ENCODE results near the gene PCDHGA5. TPM values are rescaled to one million over a fixed set of nuclear protein-coding genes. Genes with fewer than 3 reads are reported as not detected.

Gene PCDHGA5
- total RNA-seq, 1 experiment from 2014 or later = 0.09 TPM

DNA sequence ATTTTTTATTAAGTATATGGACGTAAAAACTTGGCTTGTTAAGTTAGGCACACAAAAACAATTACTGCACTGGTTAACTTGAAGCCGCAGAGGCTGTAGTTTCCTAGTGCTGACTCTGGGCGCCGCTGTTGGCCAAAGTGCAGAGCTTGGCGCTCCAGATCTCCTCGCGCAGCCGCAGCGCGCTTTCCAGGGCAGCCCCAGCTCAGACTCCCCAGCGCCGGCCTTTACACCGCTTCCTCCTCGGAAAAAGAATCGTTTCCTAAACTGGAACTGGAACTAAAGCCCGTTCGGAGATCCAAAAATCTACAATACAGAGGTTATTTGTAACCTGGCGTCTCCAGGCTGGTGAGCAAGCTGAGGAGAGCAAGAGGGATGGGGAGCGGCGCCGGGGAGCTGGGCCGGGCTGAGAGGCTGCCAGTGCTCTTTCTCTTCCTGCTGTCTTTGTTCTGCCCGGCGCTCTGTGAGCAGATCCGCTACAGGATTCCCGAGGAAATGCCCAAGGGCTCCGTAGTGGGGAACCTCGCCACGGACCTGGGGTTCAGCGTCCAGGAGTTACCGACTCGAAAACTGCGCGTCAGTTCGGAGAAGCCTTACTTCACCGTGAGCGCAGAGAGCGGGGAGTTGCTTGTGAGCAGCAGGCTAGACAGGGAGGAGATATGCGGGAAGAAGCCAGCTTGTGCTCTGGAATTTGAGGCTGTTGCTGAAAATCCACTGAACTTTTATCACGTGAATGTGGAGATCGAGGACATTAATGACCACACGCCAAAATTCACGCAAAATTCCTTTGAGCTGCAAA, 34.0 kb downstream of the PCDHGA5 start, which contains the start of gene PCDHGB5:
PCDHGB5 (plus strand) TSS at position 192 of the 796 bp plus-strand sequence; CDS start at position 373, 181 bp downstream.

DNA sequence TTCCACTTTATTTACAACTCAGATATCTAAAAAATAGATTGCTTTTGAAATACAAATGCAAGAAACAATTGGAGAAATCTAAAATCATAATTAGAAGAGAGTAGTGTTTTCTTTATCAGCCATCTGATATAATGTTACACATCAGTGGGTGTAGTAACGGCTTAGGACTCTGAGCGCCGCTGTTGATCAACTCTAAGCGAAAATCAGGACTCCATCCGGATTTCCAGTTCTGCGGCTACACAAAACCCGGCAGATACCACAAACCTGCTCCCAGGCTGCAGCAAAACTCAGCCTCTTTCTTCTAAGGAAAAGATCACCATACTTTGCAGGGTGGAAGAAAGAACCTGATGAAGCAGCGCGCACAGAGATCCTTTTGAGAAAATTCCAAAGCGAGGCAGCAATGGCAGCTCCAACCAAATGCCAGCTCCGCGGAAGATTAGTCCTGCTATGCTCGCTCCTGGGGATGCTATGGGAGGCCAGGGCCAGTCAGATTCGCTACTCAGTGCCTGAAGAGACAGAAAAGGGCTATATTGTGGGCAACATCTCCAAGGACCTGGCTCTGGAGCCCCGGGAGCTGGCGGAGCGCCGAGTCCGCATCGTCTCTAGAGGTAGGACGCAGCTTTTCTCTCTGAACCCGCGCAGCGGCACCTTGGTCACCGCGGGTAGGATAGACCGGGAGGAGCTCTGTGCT, 38.7 kb downstream of the PCDHGA5 start, which contains the start of gene PCDHGA9:
PCDHGA9 (plus strand) TSS at position 226 of the 691 bp plus-strand sequence; CDS start at position 401, 175 bp downstream.

DNA sequence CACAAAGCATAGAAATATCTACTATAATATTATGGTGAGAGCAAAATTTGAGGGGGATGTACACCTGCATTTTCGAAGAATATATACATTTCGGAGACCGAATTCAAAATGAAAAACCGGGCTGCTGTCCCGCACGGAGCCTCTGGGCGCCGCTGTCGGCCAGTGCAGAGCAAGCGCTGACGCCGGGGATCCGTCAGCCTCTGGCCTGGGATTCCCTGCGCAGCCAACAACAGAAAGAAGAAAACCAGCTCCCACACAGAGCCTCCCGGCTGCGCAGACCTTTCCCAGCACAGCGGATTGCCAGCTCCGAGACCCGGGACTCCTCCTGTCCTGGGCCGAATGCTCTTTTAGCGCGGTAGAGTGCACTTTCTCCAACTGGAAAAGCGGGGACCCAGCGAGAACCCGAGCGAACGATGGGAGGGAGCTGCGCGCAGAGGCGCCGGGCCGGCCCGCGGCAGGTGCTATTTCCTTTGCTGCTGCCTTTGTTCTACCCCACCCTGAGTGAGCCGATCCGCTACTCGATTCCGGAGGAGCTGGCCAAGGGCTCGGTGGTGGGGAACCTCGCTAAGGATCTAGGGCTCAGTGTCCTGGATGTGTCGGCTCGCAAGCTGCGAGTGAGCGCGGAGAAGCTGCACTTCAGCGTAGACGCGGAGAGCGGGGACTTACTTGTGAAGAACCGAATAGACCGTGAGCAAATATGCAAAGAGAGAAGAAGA, 44.0 kb downstream of the PCDHGA5 start, which contains the start of gene PCDHGB6:
PCDHGB6 (plus strand) TSS at position 232 of the 716 bp plus-strand sequence; CDS start at position 414, 182 bp downstream.

DNA sequence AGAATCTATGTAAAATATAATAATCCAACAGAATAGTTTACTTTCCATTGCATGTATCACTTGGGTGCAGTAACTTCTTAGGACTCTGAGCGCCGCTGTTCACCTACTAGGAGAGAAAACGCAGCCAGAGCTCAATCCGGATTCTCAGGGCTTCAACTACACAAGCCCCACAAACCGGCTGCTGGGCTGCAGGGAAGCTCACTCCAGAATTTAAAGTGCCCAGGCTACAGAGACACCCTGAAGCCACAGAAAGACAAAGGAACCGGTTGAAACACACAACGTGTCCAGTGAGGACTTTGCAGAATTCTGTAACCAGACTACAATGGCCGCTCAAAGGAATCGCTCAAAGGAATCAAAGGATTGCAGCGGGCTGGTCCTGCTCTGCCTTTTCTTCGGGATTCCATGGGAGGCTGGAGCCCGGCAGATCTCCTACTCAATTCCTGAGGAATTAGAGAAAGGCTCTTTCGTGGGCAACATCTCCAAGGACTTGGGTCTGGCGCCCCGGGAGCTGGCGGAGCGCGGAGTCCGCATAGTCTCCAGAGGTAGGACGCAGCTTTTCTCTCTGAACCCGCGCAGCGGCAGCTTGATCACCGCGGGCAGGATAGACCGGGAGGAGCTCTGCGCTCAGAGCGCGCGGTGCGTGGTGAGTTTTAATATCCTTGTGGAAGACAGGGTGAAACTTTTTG, 49.0 kb downstream of the PCDHGA5 start, which contains the start of gene PCDHGA10:
PCDHGA10 (plus strand) TSS at position 134 of the 686 bp plus-strand sequence; CDS start at position 323, 189 bp downstream.

Other genes starting within 250 kb of the PCDHGA5 start
- gene PCDHB4, start 242.3 kb upstream of the PCDHGA5 start, total RNA-seq (2022; extraction: Qiagen RNA extraction; ENCODE audit: low read depth) = 0.03 to 0.17 TPM (median 0.05 TPM) in 5 replicates
- gene PCDHB5, start 229.0 kb upstream of the PCDHGA5 start, total RNA-seq (2022; extraction: Qiagen RNA extraction; ENCODE audit: low read depth) = 1.2 to 1.9 TPM (median 1.4 TPM) in 5 replicates
- 0.85 to 1.3 TPM (median 1.1 TPM) in 5 replicates for gene PCDHB6, start 214.1 kb upstream of the PCDHGA5 start, total RNA-seq (2022; extraction: Qiagen RNA extraction; ENCODE audit: low read depth)
- gene PCDHB7, start 191.5 kb upstream of the PCDHGA5 start, total RNA-seq (2022; extraction: Qiagen RNA extraction; ENCODE audit: low read depth) = not detected in 5 replicates
- 0.24 to 0.35 TPM (median 0.29 TPM) in 5 replicates for gene PCDHB8, start 186.4 kb upstream of the PCDHGA5 start, total RNA-seq (2022; extraction: Qiagen RNA extraction; ENCODE audit: low read depth)
- 0.04 to 0.19 TPM (median 0.06 TPM) in 5 replicates for gene PCDHB16, start 181.8 kb upstream of the PCDHGA5 start, total RNA-seq (2022; extraction: Qiagen RNA extraction; ENCODE audit: low read depth)
- gene PCDHB9, start 177.0 kb upstream of the PCDHGA5 start, total RNA-seq (2022; extraction: Qiagen RNA extraction; ENCODE audit: low read depth) = 0.05 to 0.12 TPM in 2 of 5 replicates, not detected in the others
- 0.04 to 0.06 TPM (median 0.05 TPM) in 3 of 5 replicates, not detected in the others for gene PCDHB10, start 171.8 kb upstream of the PCDHGA5 start, total RNA-seq (2022; extraction: Qiagen RNA extraction; ENCODE audit: low read depth)
- gene PCDHB11, start 164.5 kb upstream of the PCDHGA5 start, total RNA-seq (2022; extraction: Qiagen RNA extraction; ENCODE audit: low read depth) = 0.07 to 0.12 TPM (median 0.11 TPM) in 3 of 5 replicates, not detected in the others
- gene PCDHB12, start 155.4 kb upstream of the PCDHGA5 start, total RNA-seq (2022; extraction: Qiagen RNA extraction; ENCODE audit: low read depth) = 0.02 TPM in 1 of 5 replicates, not detected in the others
- gene PCDHB13, start 150.2 kb upstream of the PCDHGA5 start, total RNA-seq (2022; extraction: Qiagen RNA extraction; ENCODE audit: low read depth) = 0.05 to 0.09 TPM (median 0.06 TPM) in 5 replicates
- 0.05 to 0.15 TPM (median 0.08 TPM) in 5 replicates for gene PCDHB14, start 140.8 kb upstream of the PCDHGA5 start, total RNA-seq (2022; extraction: Qiagen RNA extraction; ENCODE audit: low read depth)
- gene PCDHB15, start 118.8 kb upstream of the PCDHGA5 start, total RNA-seq (2022; extraction: Qiagen RNA extraction; ENCODE audit: low read depth) = 0.05 to 0.06 TPM in 2 of 5 replicates, not detected in the others
- gene SLC25A2, start 60.1 kb upstream of the PCDHGA5 start, total RNA-seq (2022; extraction: Qiagen RNA extraction; ENCODE audit: low read depth) = not detected in 5 replicates
- gene TAF7, start 43.4 kb upstream of the PCDHGA5 start, total RNA-seq (2022; extraction: Qiagen RNA extraction; ENCODE audit: low read depth) = 67.8 to 84.2 TPM (median 73.3 TPM) in 5 replicates
- gene PCDHGA1, start 33.6 kb upstream of the PCDHGA5 start, total RNA-seq (2022; extraction: Qiagen RNA extraction; ENCODE audit: low read depth) = 0.37 to 0.48 TPM (median 0.40 TPM) in 5 replicates
- 0.66 to 0.87 TPM (median 0.76 TPM) in 5 replicates for gene PCDHGA2, start 25.4 kb upstream of the PCDHGA5 start, total RNA-seq (2022; extraction: Qiagen RNA extraction; ENCODE audit: low read depth)
- gene PCDHGA3, start 20.3 kb upstream of the PCDHGA5 start, total RNA-seq (2022; extraction: Qiagen RNA extraction; ENCODE audit: low read depth) = 0.02 to 0.04 TPM (median 0.03 TPM) in 3 of 5 replicates, not detected in the others
- 1.6 to 2.1 TPM (median 1.8 TPM) in 5 replicates for gene PCDHGB1, start 14.1 kb upstream of the PCDHGA5 start, total RNA-seq (2022; extraction: Qiagen RNA extraction; ENCODE audit: low read depth)
- 0.09 to 0.17 TPM (median 0.14 TPM) in 5 replicates for gene PCDHGA4, start 9.1 kb upstream of the PCDHGA5 start, total RNA-seq (2022; extraction: Qiagen RNA extraction; ENCODE audit: low read depth)
- gene PCDHGB2, start 4.2 kb upstream of the PCDHGA5 start, total RNA-seq (2022; extraction: Qiagen RNA extraction; ENCODE audit: low read depth) = 0.09 to 0.20 TPM (median 0.14 TPM) in 4 of 5 replicates, not detected in the other
- gene PCDHGB3, start 6.1 kb downstream of the PCDHGA5 start, total RNA-seq (2022; extraction: Qiagen RNA extraction; ENCODE audit: low read depth) = 0.19 to 0.37 TPM (median 0.31 TPM) in 5 replicates
- 0.19 to 0.39 TPM (median 0.26 TPM) in 5 replicates for gene PCDHGA6, start 9.7 kb downstream of the PCDHGA5 start, total RNA-seq (2022; extraction: Qiagen RNA extraction; ENCODE audit: low read depth)
- 0.84 to 1.3 TPM (median 1.1 TPM) in 5 replicates for gene PCDHGA7, start 18.6 kb downstream of the PCDHGA5 start, total RNA-seq (2022; extraction: Qiagen RNA extraction; ENCODE audit: low read depth)
- 0.77 to 1.0 TPM (median 0.88 TPM) in 5 replicates for gene PCDHGB4, start 23.5 kb downstream of the PCDHGA5 start, total RNA-seq (2022; extraction: Qiagen RNA extraction; ENCODE audit: low read depth)
- gene PCDHGA8, start 28.5 kb downstream of the PCDHGA5 start, total RNA-seq (2022; extraction: Qiagen RNA extraction; ENCODE audit: low read depth) = 0.02 to 0.03 TPM (median 0.02 TPM) in 3 of 5 replicates, not detected in the others
- gene PCDHGB5, start 33.8 kb downstream of the PCDHGA5 start, total RNA-seq (2022; extraction: Qiagen RNA extraction; ENCODE audit: low read depth) = 2.3 to 2.7 TPM (median 2.6 TPM) in 5 replicates
- 0.04 to 0.09 TPM (median 0.06 TPM) in 4 of 5 replicates, not detected in the other for gene PCDHGA9, start 38.6 kb downstream of the PCDHGA5 start, total RNA-seq (2022; extraction: Qiagen RNA extraction; ENCODE audit: low read depth)
- 0.09 to 0.23 TPM (median 0.13 TPM) in 5 replicates for gene PCDHGB6, start 43.9 kb downstream of the PCDHGA5 start, total RNA-seq (2022; extraction: Qiagen RNA extraction; ENCODE audit: low read depth)
- 0.03 TPM in 1 of 5 replicates, not detected in the others for gene PCDHGA10, start 48.8 kb downstream of the PCDHGA5 start, total RNA-seq (2022; extraction: Qiagen RNA extraction; ENCODE audit: low read depth)
- 0.06 to 0.08 TPM (median 0.06 TPM) in 4 of 5 replicates, not detected in the other for gene PCDHGB7, start 53.5 kb downstream of the PCDHGA5 start, total RNA-seq (2022; extraction: Qiagen RNA extraction; ENCODE audit: low read depth)
- not detected in 5 replicates for gene PCDHGA11, start 56.9 kb downstream of the PCDHGA5 start, total RNA-seq (2022; extraction: Qiagen RNA extraction; ENCODE audit: low read depth)
- 0.02 to 0.03 TPM in 2 of 5 replicates, not detected in the others for gene PCDHGA12, start 66.3 kb downstream of the PCDHGA5 start, total RNA-seq (2022; extraction: Qiagen RNA extraction; ENCODE audit: low read depth)
- 5.7 to 7.4 TPM (median 6.8 TPM) in 5 replicates for gene PCDHGC3, start 111.8 kb downstream of the PCDHGA5 start, total RNA-seq (2022; extraction: Qiagen RNA extraction; ENCODE audit: low read depth)
- gene PCDHGC4, start 120.9 kb downstream of the PCDHGA5 start, total RNA-seq (2022; extraction: Qiagen RNA extraction; ENCODE audit: low read depth) = not detected in 5 replicates
- 0.05 TPM in 1 of 5 replicates, not detected in the others for gene PCDHGC5, start 124.9 kb downstream of the PCDHGA5 start, total RNA-seq (2022; extraction: Qiagen RNA extraction; ENCODE audit: low read depth)